Heart right ventricle (tissue), 16 donors: Measurements from ENCODE around the gene TRUB1. TPM values are rescaled to one million over a fixed set of nuclear protein-coding genes. Genes with fewer than 3 reads are reported as not detected.

Experiments used
- ATAC-seq, 8 donors: fragments of 200-7000 bp; cut with Tn5 transposase; one replicate each; pipeline ENCODE4 v1.9.1; 2020; ENCODE audit warnings: mild to moderate bottlenecking in 8 of 8, moderate library complexity in 8 of 8, moderate number of reproducible peaks in 1 of 8
- DNase-seq, 2 donors: peaks; one replicate each; pipeline ENCODE4 v3.0.0-alpha.2; 2020
- H3K27ac ChIP-seq, 10 donors: fragments of 200-600 bp; sonication (generic) in 2 of 10; one replicate each; pipeline versions ENCODE4 v1.5.0 to v1.8.0; 2020 to 2022; ENCODE audit warnings: mild to moderate bottlenecking in 3 of 10
- H3K27me3 ChIP-seq, 7 donors: fragments of 200-600 bp; one replicate each; pipeline ENCODE4 v1.8.0; 2021 to 2022; ENCODE audit warnings: mild to moderate bottlenecking in 2 of 7
- H3K36me3 ChIP-seq, 9 donors: fragments of 200-600 bp; sonication (generic) in 1 of 9; one replicate each; pipeline versions ENCODE4 v1.5.0 to v1.8.0; 2020 to 2022; ENCODE audit warnings: mild to moderate bottlenecking in 2 of 9
- H3K4me1 ChIP-seq, 9 donors: fragments of 200-600 bp; sonication (generic) in 1 of 9; one replicate each; pipeline versions ENCODE4 v1.5.0 to v1.8.0; 2020 to 2022; ENCODE audit warnings: mild to moderate bottlenecking in 4 of 9
- H3K4me3 ChIP-seq, 10 donors: fragments of 200-600 bp; sonication (generic) in 2 of 10; one replicate each; pipeline versions ENCODE4 v1.5.0 to v1.8.0; 2020 to 2022; ENCODE audit warnings: mild to moderate bottlenecking in 7 of 10, moderate library complexity in 2 of 10
- H3K9me3 ChIP-seq, 11 donors: fragments of 200-600 bp in 10 of 11; sonication (generic) in 2 of 11; one replicate each; pipeline versions ENCODE4 v1.5.0 to v1.8.0; 2013 to 2022; ENCODE audit warnings: mild to moderate bottlenecking in 2 of 11, control low read depth in 1 of 11, moderate library complexity in 1 of 11
- WGBS, 2 donors: extraction: QIAGEN DNeasy Blood & Tissue Kit; methylation state at CpG; one replicate each; pipeline ENCODE4 v1.1.7; 2013; ENCODE audit warnings: inconsistent platforms in 1 of 2; 5-methylcytosine and 5-hydroxymethylcytosine counted together
- intact Hi-C, 10 donors: fragments of 100-400 bp; cut with DNase I; formaldehyde crosslinking; loops; one replicate each; pipeline versions ENCODE4 v1.11.1 to v1.14.2; 2022
- polyA plus RNA-seq, 2 donors: library from polyadenylated mRNA; stranded (reverse); fragments of 200-250 nt; gene quantifications; one replicate each; pipeline ENCODE4 v1.2.3, GENCODE V29; 2013
- total RNA-seq, 10 donors: library from RNA; stranded (reverse); fragmentation: NEBNext Ultra II Directional in 3 of 10; extraction: Animal tissue kit (Norgen Biotek cat#: 25700) in 3 of 10; gene quantifications; one replicate each; pipeline versions ENCODE4 v1.2.1 to v1.2.4, GENCODE V29; 2021 to 2023
- TF ChIP-seq, protein P1 (sequence below), 9 donors: fragments of 200-600 bp; sonication (generic) in 2 of 9; IDR thresholded peaks; one replicate each; pipeline versions ENCODE4 v1.5.0 to v1.8.0; 2021 to 2022; ENCODE audit warnings: antibody characterized with exemption in 9 of 9, mild to moderate bottlenecking in 5 of 9, moderate library complexity in 1 of 9
- donor health status: Arrhythmogenic right ventricular cardiomyopathy.
- donor health status: ischemic (EF 13 %, LVEDD 7.1; RV severe dilation, severe dysfunction).
- donor health status: healthy with polysubstance abuse.
- donor health status: DM: no; HTN: yes; CAD: no.
- donor health status: DM: no; HTN: no; CAD: no.
- donor health status: ischemic (EF 25% LVEDD 6.9; RV normal size, moderate dysfunction).
- donor health status: ischemic (EF 25% LVEDD 5.7; RV mildly dilated, moderate dysfunction).
- donor health status: healthy.
- donor health status: DM: yes; HTN: yes; CAD: no.
- donor health status: Ischemic cardiomyopathy.
- donor health status: ischemic (EF 35%, LVEDD 5.7; RV mildly dilated, moderate dysfunction).
- donor health status: nonischemic (EF 11% LVEDD 7.7; RV severe dilation, severe dysfunction).
- donor health status: DM: yes; HTN: yes; CAD: no.
- donor health status: PGD.
- donor health status: ischemic (EF 29% LVEDD 5.4; RV normal size, mild dysfunction).
- donor health status: nonischemic (EF 23%, LVEDD 6.1; RV moderate dilation, normal function).

The TRUB1 gene
- total and polyA plus RNA-seq, 12 donors = 3.9 to 29.8 (median 18.6) TPM

GRCh38 chr10:114917459-114917858 is 20.5 kb upstream of the TRUB1 start:
- peaks cover 0 to 4% (median 0%) of the 10 kb centered on the region in 7 donors for H3K27me3 ChIP-seq
- TF ChIP-seq, protein P1, sequence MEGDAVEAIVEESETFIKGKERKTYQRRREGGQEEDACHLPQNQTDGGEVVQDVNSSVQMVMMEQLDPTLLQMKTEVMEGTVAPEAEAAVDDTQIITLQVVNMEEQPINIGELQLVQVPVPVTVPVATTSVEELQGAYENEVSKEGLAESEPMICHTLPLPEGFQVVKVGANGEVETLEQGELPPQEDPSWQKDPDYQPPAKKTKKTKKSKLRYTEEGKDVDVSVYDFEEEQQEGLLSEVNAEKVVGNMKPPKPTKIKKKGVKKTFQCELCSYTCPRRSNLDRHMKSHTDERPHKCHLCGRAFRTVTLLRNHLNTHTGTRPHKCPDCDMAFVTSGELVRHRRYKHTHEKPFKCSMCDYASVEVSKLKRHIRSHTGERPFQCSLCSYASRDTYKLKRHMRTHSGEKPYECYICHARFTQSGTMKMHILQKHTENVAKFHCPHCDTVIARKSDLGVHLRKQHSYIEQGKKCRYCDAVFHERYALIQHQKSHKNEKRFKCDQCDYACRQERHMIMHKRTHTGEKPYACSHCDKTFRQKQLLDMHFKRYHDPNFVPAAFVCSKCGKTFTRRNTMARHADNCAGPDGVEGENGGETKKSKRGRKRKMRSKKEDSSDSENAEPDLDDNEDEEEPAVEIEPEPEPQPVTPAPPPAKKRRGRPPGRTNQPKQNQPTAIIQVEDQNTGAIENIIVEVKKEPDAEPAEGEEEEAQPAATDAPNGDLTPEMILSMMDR (IDR thresholded peaks at IDR 0.05) = no peak
- H3K36me3 ChIP-seq = no peaks in the 10 kb centered on the region
- H3K9me3 ChIP-seq = no peaks in the 10 kb centered on the region
- DNase-seq (no peak), ATAC-seq (no peak)
- no peak overlapping the region for H3K4me3 ChIP-seq
- peaks cover 0 to 7% (median 0%) of the 10 kb centered on the region in 9 donors for H3K4me1 ChIP-seq
- intact Hi-C loops = no loop called here
- H3K27ac ChIP-seq = no peak overlapping the region
- WGBS, 2 donors = 81 to 100% methylated on average over 1 of the region's 1 CpG

DNA sequence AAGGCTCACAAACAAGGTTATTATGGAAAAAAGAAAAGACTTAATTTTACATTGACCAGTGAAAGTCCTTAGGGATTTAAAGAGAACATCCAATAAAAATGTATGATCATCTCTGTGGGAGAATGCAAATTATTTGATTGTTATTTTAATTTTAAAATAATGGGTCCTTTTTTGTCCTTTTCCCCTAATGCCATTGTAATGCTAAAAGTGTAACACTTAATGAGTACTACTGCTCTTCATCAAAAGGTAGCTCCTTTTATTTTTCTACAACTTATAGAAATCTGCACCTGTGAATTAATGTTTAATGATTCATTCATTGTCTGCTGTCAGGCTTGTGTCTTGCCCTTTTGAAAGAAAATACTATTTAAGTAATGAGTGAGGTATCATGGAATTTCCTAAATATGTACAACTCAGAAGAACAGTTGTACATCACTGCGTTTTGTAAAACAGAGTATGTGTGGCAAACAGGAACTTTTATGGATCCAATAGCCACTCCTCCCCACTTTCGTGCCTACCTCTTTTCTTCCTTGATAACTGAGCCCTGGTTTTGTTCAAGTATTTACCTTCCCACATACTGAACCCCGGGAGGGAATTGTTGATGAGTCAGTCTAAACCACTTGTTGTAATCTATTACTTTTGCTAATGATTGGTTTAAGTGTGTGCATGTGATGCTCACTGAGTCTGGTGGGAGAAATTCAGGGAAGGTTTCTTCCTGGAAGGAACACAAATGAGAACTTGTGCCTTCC is 19.9 kb upstream of the TRUB1 start:
- TF ChIP-seq, protein P1 (IDR thresholded peaks at IDR 0.05) = no peak
- Histone ChIP-seq H3K27ac (no peak overlapping the region), H3K36me3 (no peaks in the 10 kb centered on the region), H3K4me3 (no peak overlapping the region), H3K9me3 (no peaks in the 10 kb centered on the region), H3K4me1 (peaks cover 0 to 7% (median 0%) of the 10 kb centered on the region in 9 donors), H3K27me3 (peaks cover 0 to 4% (median 0%) of the 10 kb centered on the region in 7 donors)
- ATAC-seq = no peak
- 56 to 65% methylated on average over 3 of the region's 3 CpGs for WGBS, 2 donors
- no peak for DNase-seq
- intact Hi-C loops = no loop called here

DNA sequence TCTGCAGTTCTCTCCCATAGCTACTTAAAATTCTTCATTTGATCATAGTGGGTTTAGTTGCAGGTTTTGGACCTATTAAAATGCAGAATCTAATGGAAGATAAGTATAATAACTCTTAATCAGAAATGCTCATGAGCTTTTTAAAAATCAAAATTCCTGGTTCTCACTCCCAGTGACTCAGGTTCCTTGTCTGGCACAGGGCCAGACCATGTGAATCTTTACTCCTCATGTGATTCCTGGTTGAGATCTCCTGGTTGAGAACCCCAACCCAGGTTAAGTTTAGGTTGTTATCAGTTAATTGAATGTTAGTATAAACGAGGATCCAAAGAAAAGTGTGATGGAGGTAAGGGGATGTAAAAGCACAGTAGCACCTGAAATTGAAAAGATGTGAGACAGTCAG is 17.5 kb upstream of the TRUB1 start:
- intact Hi-C loops = no loop called here
- ATAC-seq (no peak), DNase-seq (no peak)
- Histone ChIP-seq H3K27ac (no peak overlapping the region), H3K27me3 (peaks cover 0 to 4% (median 0%) of the 10 kb centered on the region in 7 donors), H3K9me3 (no peaks in the 10 kb centered on the region), H3K4me3 (no peak overlapping the region), H3K4me1 (peaks cover 0 to 15% (median 1%) of the 10 kb centered on the region in 9 donors), H3K36me3 (no peaks in the 10 kb centered on the region)
- WGBS, 2 donors = 75 to 86% methylated on average over 1 of the region's 1 CpG
- TF ChIP-seq, protein P1 (IDR thresholded peaks at IDR 0.05) = no peak

DNA sequence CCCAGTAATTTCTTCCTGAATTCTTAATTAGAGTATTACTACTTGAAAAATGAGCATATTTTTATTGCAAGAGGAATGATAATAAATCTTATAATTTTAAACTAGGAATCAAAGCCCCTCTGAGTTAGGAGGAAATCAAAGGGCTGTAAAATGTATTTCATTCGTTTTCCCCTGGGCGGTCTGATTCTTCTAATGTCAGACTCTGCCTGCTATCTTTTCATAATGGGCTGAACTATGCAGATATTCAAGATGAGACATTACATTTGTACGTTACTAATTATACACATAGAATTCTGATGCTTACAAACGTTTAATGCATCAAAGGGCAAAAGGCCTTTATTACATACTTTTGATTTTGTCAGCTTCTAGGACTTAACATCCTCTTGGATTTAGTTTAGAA is 16.0 kb upstream of the TRUB1 start:
- H3K9me3 ChIP-seq = no peaks in the 10 kb centered on the region
- ATAC-seq (no peak), DNase-seq (no peak)
- TF ChIP-seq, protein P1 (IDR thresholded peaks at IDR 0.05) = no peak
- H3K36me3 ChIP-seq = no peaks in the 10 kb centered on the region
- 61 to 69% methylated on average over 4 of the region's 4 CpGs for WGBS, 2 donors
- H3K27me3 ChIP-seq = peaks cover 0 to 4% (median 0%) of the 10 kb centered on the region in 7 donors
- intact Hi-C loops = no loop called here
- H3K4me1 ChIP-seq = peaks cover 0 to 27% (median 8%) of the 10 kb centered on the region in 9 donors
- no peak overlapping the region for H3K27ac ChIP-seq
- no peak overlapping the region for H3K4me3 ChIP-seq
